G401.6 (cell line): ENCODE results near the gene CCDC18.
"Not testable (repeated sequence)": the region's sequence is repeated elsewhere in the genome, so short reads cannot be mapped to it uniquely, and the experiment has no call there.

Experiments
- FAIRE-seq: peaks from 2 replicates; lab custom pipeline; 2012; peaks lifted over from hg19 to GRCh38; lab: Jason Lieb, UNC

CCDC18 gene

GRCh38 chr1:93171549-93172034, 8.9 kb upstream of the CCDC18 start:
- no peak for FAIRE-seq

GRCh38 chr1:93172778-93173177, 7.7 kb upstream of the CCDC18 start:
- no peak for FAIRE-seq

- not testable (repeated sequence) for FAIRE-seq
These were observed 5.9 kb upstream of the CCDC18 start for GRCh38 chr1:93174638-93175037.

GRCh38 chr1:93177991-93178390, 2.5 kb upstream of the CCDC18 start:
- no peak for FAIRE-seq

GRCh38 chr1:93178418-93178817, 2.1 kb upstream of the CCDC18 start:
- FAIRE-seq = no peak

GRCh38 chr1:93179886-93180722, 420 bp upstream of the CCDC18 start, which contains the start of gene TMED5:
TSS of gene TMED5 (minus strand) at chr1:93180413. CDS start at chr1:93180242, 171 bp downstream.
- peak; percentile 96 for FAIRE-seq

GRCh38 chr1:93186667-93187066, 6.1 kb downstream of the CCDC18 start:
- no peak for FAIRE-seq

- no peak for FAIRE-seq
These were observed 9.9 kb downstream of the CCDC18 start for GRCh38 chr1:93190432-93190831.

- peak; percentile 77 for FAIRE-seq
These were observed 13.9 kb downstream of the CCDC18 start for GRCh38 chr1:93194231-93194990.

GRCh38 chr1:93196591-93196990, 16.1 kb downstream of the CCDC18 start:
- no peak for FAIRE-seq

- FAIRE-seq = no peak
These were observed 18.6 kb downstream of the CCDC18 start for GRCh38 chr1:93199150-93199549.

GRCh38 chr1:93200086-93200620, 19.6 kb downstream of the CCDC18 start:
- no peak for FAIRE-seq

GRCh38 chr1:93200714-93201113, 20.2 kb downstream of the CCDC18 start:
- no peak for FAIRE-seq

- peak; percentile 62 for FAIRE-seq
These were observed 25.5 kb downstream of the CCDC18 start for GRCh38 chr1:93205892-93206566.

- no peak for FAIRE-seq
These were observed 26.0 kb downstream of the CCDC18 start for GRCh38 chr1:93206567-93206954.

GRCh38 chr1:93207211-93207610, 26.7 kb downstream of the CCDC18 start:
- peak; percentile 33 for FAIRE-seq

GRCh38 chr1:93215322-93215721, 34.8 kb downstream of the CCDC18 start:
- FAIRE-seq = no peak

GRCh38 chr1:93219443-93219842, 38.9 kb downstream of the CCDC18 start:
- no peak for FAIRE-seq

- not testable (repeated sequence) for FAIRE-seq
These were observed 40.2 kb downstream of the CCDC18 start for GRCh38 chr1:93220716-93221115.

- no peak for FAIRE-seq
These were observed 41.4 kb downstream of the CCDC18 start for GRCh38 chr1:93221913-93222312.

- FAIRE-seq = no peak
These were observed 42.6 kb downstream of the CCDC18 start for GRCh38 chr1:93223023-93223675.

- FAIRE-seq = no peak
These were observed 54.7 kb downstream of the CCDC18 start for GRCh38 chr1:93235261-93235660.
